ENCODE results near the gene NFATC2.

NFATC2 gene

GRCh38 chr20:51352791-51353190 lies 189.7 kb downstream of the NFATC2 start:
- ATAC-seq, result no peak
- TF ChIP-seq TOX (CRISPR knock-in tag; IDR thresholded peaks at IDR 0.05; ENCODE audit: borderline replicate concordance) (no peak), ZFP3 (CRISPR knock-in tag; IDR thresholded peaks at IDR 0.05) (no peak), BACH2 (CRISPR knock-in tag; IDR thresholded peaks at IDR 0.05; ENCODE audit: borderline replicate concordance) (no peak), ZC3H10 (CRISPR knock-in tag; IDR thresholded peaks at IDR 0.05) (no peak), ESRRG (CRISPR knock-in tag; IDR thresholded peaks at IDR 0.05) (no peak), ISL1 (CRISPR knock-in tag; IDR thresholded peaks at IDR 0.05) (no peak), PPARA (CRISPR knock-in tag; IDR thresholded peaks at IDR 0.05; ENCODE audit: borderline replicate concordance) (no peak), SNAI2 (CRISPR knock-in tag; IDR thresholded peaks at IDR 0.05) (no peak), ZNF565 (CRISPR knock-in tag; conservative IDR thresholded peaks at IDR 0.05; ENCODE audit: low read depth) (no peak), CSDC2 (CRISPR knock-in tag; IDR thresholded peaks at IDR 0.05) (no peak)
- TF ChIP-seq, protein P1, sequence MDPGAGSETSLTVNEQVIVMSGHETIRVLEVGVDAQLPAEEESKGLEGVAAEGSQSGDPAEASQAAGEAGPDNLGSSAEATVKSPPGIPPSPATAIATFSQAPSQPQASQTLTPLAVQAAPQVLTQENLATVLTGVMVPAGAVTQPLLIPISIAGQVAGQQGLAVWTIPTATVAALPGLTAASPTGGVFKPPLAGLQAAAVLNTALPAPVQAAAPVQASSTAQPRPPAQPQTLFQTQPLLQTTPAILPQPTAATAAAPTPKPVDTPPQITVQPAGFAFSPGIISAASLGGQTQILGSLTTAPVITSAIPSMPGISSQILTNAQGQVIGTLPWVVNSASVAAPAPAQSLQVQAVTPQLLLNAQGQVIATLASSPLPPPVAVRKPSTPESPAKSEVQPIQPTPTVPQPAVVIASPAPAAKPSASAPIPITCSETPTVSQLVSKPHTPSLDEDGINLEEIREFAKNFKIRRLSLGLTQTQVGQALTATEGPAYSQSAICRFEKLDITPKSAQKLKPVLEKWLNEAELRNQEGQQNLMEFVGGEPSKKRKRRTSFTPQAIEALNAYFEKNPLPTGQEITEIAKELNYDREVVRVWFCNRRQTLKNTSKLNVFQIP (CRISPR knock-in tag; IDR thresholded peaks at IDR 0.05; ENCODE audit: borderline replicate concordance, low read depth), result no peak
- TF ChIP-seq, protein P2, sequence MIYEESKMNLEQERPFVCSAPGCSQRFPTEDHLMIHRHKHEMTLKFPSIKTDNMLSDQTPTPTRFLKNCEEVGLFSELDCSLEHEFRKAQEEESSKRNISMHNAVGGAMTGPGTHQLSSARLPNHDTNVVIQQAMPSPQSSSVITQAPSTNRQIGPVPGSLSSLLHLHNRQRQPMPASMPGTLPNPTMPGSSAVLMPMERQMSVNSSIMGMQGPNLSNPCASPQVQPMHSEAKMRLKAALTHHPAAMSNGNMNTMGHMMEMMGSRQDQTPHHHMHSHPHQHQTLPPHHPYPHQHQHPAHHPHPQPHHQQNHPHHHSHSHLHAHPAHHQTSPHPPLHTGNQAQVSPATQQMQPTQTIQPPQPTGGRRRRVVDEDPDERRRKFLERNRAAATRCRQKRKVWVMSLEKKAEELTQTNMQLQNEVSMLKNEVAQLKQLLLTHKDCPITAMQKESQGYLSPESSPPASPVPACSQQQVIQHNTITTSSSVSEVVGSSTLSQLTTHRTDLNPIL (CRISPR knock-in tag; IDR thresholded peaks at IDR 0.05; ENCODE audit: low read depth), result no peak

GRCh38 chr20:51350941-51351631 lies 191.4 kb downstream of the NFATC2 start:
- TF ChIP-seq SNAI2 (CRISPR knock-in tag; IDR thresholded peaks at IDR 0.05), result no peak
- no peak for TF ChIP-seq ISL1 (CRISPR knock-in tag; IDR thresholded peaks at IDR 0.05)
- TF ChIP-seq ARNTL (CRISPR knock-in tag; IDR thresholded peaks at IDR 0.05; ENCODE audit: borderline replicate concordance, low read depth), result no peak
- no peak for TF ChIP-seq TCF4 (CRISPR knock-in tag; IDR thresholded peaks at IDR 0.05; ENCODE audit: borderline replicate concordance)
- TF ChIP-seq GLIS3 (CRISPR knock-in tag; IDR thresholded peaks at IDR 0.05), result no peak
- no peak for TF ChIP-seq ZFP30 (CRISPR knock-in tag; IDR thresholded peaks at IDR 0.05)
- no peak for TF ChIP-seq PPARA (CRISPR knock-in tag; IDR thresholded peaks at IDR 0.05; ENCODE audit: borderline replicate concordance)
- TF ChIP-seq ZFP3 (CRISPR knock-in tag; IDR thresholded peaks at IDR 0.05), result no peak
- no peak for TF ChIP-seq OSR1 (CRISPR knock-in tag; IDR thresholded peaks at IDR 0.05)
- no peak for TF ChIP-seq CSDC2 (CRISPR knock-in tag; IDR thresholded peaks at IDR 0.05)
- TF ChIP-seq TOX (CRISPR knock-in tag; IDR thresholded peaks at IDR 0.05; ENCODE audit: borderline replicate concordance), result no peak
- no peak for TF ChIP-seq PATZ1 (CRISPR knock-in tag; IDR thresholded peaks at IDR 0.05; ENCODE audit: borderline replicate concordance)
- TF ChIP-seq ZNF8 (CRISPR knock-in tag; IDR thresholded peaks at IDR 0.05), result no peak
- TF ChIP-seq, protein P2 (CRISPR knock-in tag; IDR thresholded peaks at IDR 0.05; ENCODE audit: low read depth), result no peak
- TF ChIP-seq ZC3H10 (CRISPR knock-in tag; IDR thresholded peaks at IDR 0.05), result no peak
- no peak for TF ChIP-seq CSRNP3 (CRISPR knock-in tag; IDR thresholded peaks at IDR 0.05)
- TF ChIP-seq, protein P1 (CRISPR knock-in tag; IDR thresholded peaks at IDR 0.05; ENCODE audit: borderline replicate concordance, low read depth), result no peak
- no peak for TF ChIP-seq ESRRG (CRISPR knock-in tag; IDR thresholded peaks at IDR 0.05)
- ATAC-seq, result peak; percentile 69
